H7 (cell line): ENCODE data around the gene AXDND1. TPM values are rescaled to one million over a fixed set of nuclear protein-coding genes. Genes with fewer than 3 reads are reported as not detected.
"Not testable (repeated sequence)": the region's sequence is repeated elsewhere in the genome, so short reads cannot be mapped to it uniquely, and the experiment has no call there.

ENCODE experiments used
- DNase-seq: peaks from one replicate; pipeline ENCODE4 v3.0.0; 2012
- H3K27me3 ChIP-seq: 2 replicates; pipeline ENCODE4 v1.6.0; 2011; ENCODE audit warnings: mild to moderate bottlenecking, low read length; ENCODE audit not compliant: control insufficient read depth, insufficient read depth
- H3K36me3 ChIP-seq: replicated peaks from 2 replicates; pipeline ENCODE4 v1.5.1; 2011; ENCODE audit warnings: low read length; ENCODE audit not compliant: control insufficient read depth, insufficient read depth
- H3K4me3 ChIP-seq: 2 replicates; pipeline ENCODE4 v1.5.1; 2011; ENCODE audit warnings: low read depth, mild to moderate bottlenecking, control low read depth, low read length, moderate library complexity; ENCODE audit not compliant: insufficient read depth
- total RNA-seq: library from RNA; depleted of rRNA; stranded (reverse); fragments of >200 nt; shearing (Covaris generic); gene quantifications from 2 replicates; pipeline ENCODE4 v1.2.3, GENCODE V29; 2014

Gene AXDND1
- total RNA-seq, 1 experiment from 2014 or later, result 0.76 TPM

GRCh38 chr1:179417760-179418159 is 52.0 kb downstream of the AXDND1 start:
- not testable (repeated sequence) for H3K36me3 ChIP-seq, DNase-seq, H3K4me3 ChIP-seq, H3K27me3 ChIP-seq

GRCh38 chr1:179418706-179419105 is 52.9 kb downstream of the AXDND1 start:
- H3K27me3 ChIP-seq, H3K36me3 ChIP-seq, H3K4me3 ChIP-seq, DNase-seq: not testable (repeated sequence)

GRCh38 chr1:179424610-179425009 is 58.8 kb downstream of the AXDND1 start:
- DNase-seq, result no peak
- H3K36me3 ChIP-seq, result no peaks in the 10 kb centered on the region
- H3K27me3 ChIP-seq, result no peaks in the 10 kb centered on the region
- no peak overlapping the region for H3K4me3 ChIP-seq

- Histone ChIP-seq H3K27me3 (no peaks in the 10 kb centered on the region), H3K36me3 (no peaks in the 10 kb centered on the region), H3K4me3 (no peak overlapping the region)
- DNase-seq, result peak; percentile 6
Measured at GRCh38 chr1:179425186-179425585, 59.4 kb downstream of the AXDND1 start.

- H3K27me3 ChIP-seq, result no peaks in the 10 kb centered on the region
- no peaks in the 10 kb centered on the region for H3K36me3 ChIP-seq
- DNase-seq, result no peak
- no peak overlapping the region for H3K4me3 ChIP-seq
Measured at GRCh38 chr1:179437171-179437570, 71.4 kb downstream of the AXDND1 start.

GRCh38 chr1:179439646-179440045 is 73.9 kb downstream of the AXDND1 start:
- not testable (repeated sequence) for H3K36me3 ChIP-seq, DNase-seq, H3K4me3 ChIP-seq, H3K27me3 ChIP-seq

- not testable (repeated sequence) for H3K36me3 ChIP-seq, DNase-seq, H3K4me3 ChIP-seq, H3K27me3 ChIP-seq
Measured at GRCh38 chr1:179440301-179440700, 74.5 kb downstream of the AXDND1 start.

- no peak for DNase-seq
- no peak overlapping the region for H3K4me3 ChIP-seq
- H3K27me3 ChIP-seq, result no peaks in the 10 kb centered on the region
Measured at GRCh38 chr1:179440971-179441370, 75.2 kb downstream of the AXDND1 start.

GRCh38 chr1:179441501-179441900 is 75.7 kb downstream of the AXDND1 start:
- no peaks in the 10 kb centered on the region for H3K36me3 ChIP-seq
- H3K27me3 ChIP-seq, result no peaks in the 10 kb centered on the region
- no peak for DNase-seq
- no peak overlapping the region; the same call in 1 of the 2 replicates for H3K4me3 ChIP-seq

More at GRCh38 chr1:179440971-179441370, 75.2 kb downstream of the AXDND1 start:
- no peaks in the 10 kb centered on the region for H3K36me3 ChIP-seq

- peak overlapping the region; percentile 16; the same call in 1 of the 2 replicates for H3K4me3 ChIP-seq
- not testable (repeated sequence) for DNase-seq
Measured at GRCh38 chr1:179442846-179443245, 77.1 kb downstream of the AXDND1 start.

GRCh38 chr1:179445593-179445992 is 79.8 kb downstream of the AXDND1 start:
- Histone ChIP-seq H3K4me3 (no peak overlapping the region), H3K36me3 (no peaks in the 10 kb centered on the region), H3K27me3 (no peaks in the 10 kb centered on the region)
- DNase-seq, result no peak

More at GRCh38 chr1:179442846-179443245, 77.1 kb downstream of the AXDND1 start:
- not testable (repeated sequence) for H3K36me3 ChIP-seq, H3K27me3 ChIP-seq

- Histone ChIP-seq H3K27me3 (no peaks in the 10 kb centered on the region), H3K36me3 (no peaks in the 10 kb centered on the region), H3K4me3 (no peak overlapping the region)
- DNase-seq, result peak; percentile 49
Measured at GRCh38 chr1:179447489-179447888, 81.7 kb downstream of the AXDND1 start.

- H3K27me3 ChIP-seq, result no peaks in the 10 kb centered on the region
- H3K36me3 ChIP-seq, result no peaks in the 10 kb centered on the region
- DNase-seq, result no peak
- no peak overlapping the region for H3K4me3 ChIP-seq
Measured at GRCh38 chr1:179448437-179449149, 82.8 kb downstream of the AXDND1 start.

- H3K4me3 ChIP-seq, H3K27me3 ChIP-seq, H3K36me3 ChIP-seq, DNase-seq: not testable (repeated sequence)
Measured at GRCh38 chr1:179459606-179460206, 93.9 kb downstream of the AXDND1 start.

GRCh38 chr1:179465661-179466060 is 99.9 kb downstream of the AXDND1 start:
- not testable (repeated sequence) for H3K4me3 ChIP-seq, DNase-seq, H3K36me3 ChIP-seq, H3K27me3 ChIP-seq
